ENCODE results near the gene STARD13. TPM values are rescaled to one million over a fixed set of nuclear protein-coding genes. Genes with fewer than 3 reads are reported as not detected.
A peak's percentile ranks its signal among the peaks of the same experiment; 100 is the strongest.

The STARD13 gene
- total RNA-seq, 4 donors from 2014 or later = 36.8 to 65.6 (median 46.0) TPM

GRCh38 chr13:33158816-33159215 lies 126.7 kb downstream of the STARD13 start:
- Histone ChIP-seq H3K27ac (no peak overlapping the region), H3K4me1 (no peaks in the 10 kb centered on the region), H3K36me3 (no peaks in the 10 kb centered on the region), H3K27me3 (no peaks in the 10 kb centered on the region), H3K4me3 (no peak overlapping the region), H3K9me3 (no peaks in the 10 kb centered on the region)
- TF ChIP-seq POLR2A (IDR thresholded peaks at IDR 0.05) (no peak), CTCF (IDR thresholded peaks at IDR 0.05) (no peak)
- DNase-seq = no peak
- intact Hi-C loops (cut with DNase I; ENCODE audit: low total_unique reads) = no loop called here

GRCh38 chr13:33158271-33158670 lies 127.3 kb downstream of the STARD13 start:
- Histone ChIP-seq H3K9me3 (no peaks in the 10 kb centered on the region), H3K4me3 (no peak overlapping the region), H3K36me3 (no peaks in the 10 kb centered on the region), H3K27ac (no peak overlapping the region), H3K4me1 (no peaks in the 10 kb centered on the region), H3K27me3 (no peaks in the 10 kb centered on the region)
- intact Hi-C loops (cut with DNase I; ENCODE audit: low total_unique reads) = no loop called here
- TF ChIP-seq CTCF (IDR thresholded peaks at IDR 0.05) = no peak
- no peak for TF ChIP-seq POLR2A (IDR thresholded peaks at IDR 0.05)
- no peak for DNase-seq

DNA sequence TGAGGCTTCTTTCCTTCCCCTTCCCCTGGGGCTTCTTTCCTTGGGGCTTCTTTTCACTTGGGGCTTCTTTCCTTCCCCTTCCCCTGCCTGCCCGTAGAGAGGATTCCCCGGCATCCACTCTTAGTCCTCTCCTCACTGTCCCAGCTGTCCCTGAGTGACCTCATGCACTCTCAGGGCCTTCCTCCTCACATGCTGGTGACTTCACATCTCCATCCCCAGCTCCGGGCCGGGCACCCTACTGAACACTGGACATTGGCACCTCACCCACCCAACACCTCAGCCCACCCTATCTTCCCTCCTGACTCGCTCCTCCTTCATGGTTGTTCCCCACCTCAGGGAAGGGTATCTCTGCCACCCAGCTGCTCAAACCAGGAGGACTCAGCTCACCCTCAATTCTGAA lies 130.6 kb downstream of the STARD13 start:
- TF ChIP-seq CTCF (IDR thresholded peaks at IDR 0.05) (no peak), POLR2A (IDR thresholded peaks at IDR 0.05) (no peak)
- Histone ChIP-seq H3K9me3 (no peaks in the 10 kb centered on the region), H3K27ac (peak overlapping the region in 1 of 2 donors; percentile 62), H3K36me3 (no peaks in the 10 kb centered on the region), H3K4me1 (no peaks in the 10 kb centered on the region), H3K4me3 (no peak overlapping the region), H3K27me3 (no peaks in the 10 kb centered on the region)
- no peak for DNase-seq
- intact Hi-C loops (cut with DNase I; ENCODE audit: low total_unique reads) = no loop called here

DNA sequence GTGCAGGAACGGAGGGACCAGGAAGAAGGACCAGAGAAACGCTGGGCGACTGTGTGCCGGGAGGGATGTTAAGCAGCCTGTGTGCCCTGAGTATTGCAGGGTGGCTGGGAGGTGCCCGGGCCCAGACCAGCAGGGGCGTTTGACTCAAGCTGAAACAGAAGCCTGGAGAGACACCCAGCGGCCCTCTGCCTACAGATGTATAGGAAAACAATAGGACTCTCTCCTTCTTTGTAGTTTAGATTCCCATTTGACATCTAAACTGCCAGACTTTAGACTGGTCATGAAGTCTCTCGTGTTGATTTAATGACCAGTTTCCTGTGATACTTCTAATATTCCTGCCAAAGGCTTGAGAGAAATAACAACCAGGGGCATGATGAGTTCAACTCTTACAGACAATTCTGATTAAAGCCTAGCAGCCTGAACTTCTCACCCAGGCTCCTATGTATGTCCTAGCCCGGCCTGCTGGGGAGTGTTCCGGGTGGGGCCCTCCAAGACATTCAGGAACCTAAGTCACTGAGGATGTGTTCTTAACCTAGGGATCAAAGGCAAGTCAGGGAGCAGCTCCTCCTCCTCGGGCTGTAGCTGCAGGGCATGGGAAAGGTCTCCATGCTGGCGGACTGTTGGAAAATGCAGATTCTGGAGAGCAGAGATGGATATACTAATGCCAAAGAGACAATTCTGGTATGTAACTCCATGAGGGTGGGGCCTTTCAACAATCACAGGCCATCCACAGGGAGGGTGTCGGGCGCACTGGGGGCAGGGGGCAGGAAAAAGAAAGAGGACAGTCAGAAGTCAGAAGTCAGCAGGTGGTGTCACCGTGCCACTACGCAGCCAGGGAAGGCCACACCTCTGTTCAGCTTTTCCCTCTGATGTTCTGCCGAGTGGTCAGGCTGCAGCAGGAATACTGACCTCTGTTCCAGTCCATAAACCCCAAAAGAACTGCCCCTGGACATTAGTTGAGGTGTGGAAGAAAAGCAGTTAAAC lies 131.8 kb downstream of the STARD13 start:
- Histone ChIP-seq H3K27me3 (no peaks in the 10 kb centered on the region), H3K27ac (peak overlapping the region; percentile 38 to 62), H3K4me3 (no peak overlapping the region), H3K36me3 (no peaks in the 10 kb centered on the region), H3K4me1 (no peaks in the 10 kb centered on the region), H3K9me3 (no peaks in the 10 kb centered on the region)
- intact Hi-C loops (cut with DNase I; ENCODE audit: low total_unique reads) = no loop called here
- DNase-seq = peak in 1 of 2 donors; percentile 47
- TF ChIP-seq POLR2A (IDR thresholded peaks at IDR 0.05) = no peak
- peak in 1 of 4 experiments; percentile 8 for TF ChIP-seq CTCF (IDR thresholded peaks at IDR 0.05)

DNA sequence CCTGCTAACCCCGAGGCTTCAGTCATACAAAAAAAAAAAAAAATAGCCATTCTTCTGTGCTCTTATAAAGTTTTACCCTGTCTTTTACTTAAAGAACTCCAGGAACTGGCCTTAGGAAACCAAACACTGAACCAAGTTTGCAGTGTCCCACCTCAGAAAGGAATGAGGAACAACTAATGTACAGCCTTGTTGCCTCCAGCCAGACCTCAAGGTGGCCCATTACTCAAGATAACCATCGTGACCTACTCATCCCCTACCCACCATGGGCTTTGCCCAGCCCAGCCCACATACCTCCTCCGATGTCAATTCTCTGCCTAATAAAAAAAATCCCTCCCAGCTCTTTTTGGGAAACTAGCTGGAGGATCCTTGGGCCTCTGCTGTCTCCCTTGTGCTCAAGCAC lies 133.2 kb downstream of the STARD13 start:
- intact Hi-C loops (cut with DNase I; ENCODE audit: low total_unique reads) = no loop called here
- Histone ChIP-seq H3K27me3 (no peaks in the 10 kb centered on the region), H3K36me3 (no peaks in the 10 kb centered on the region), H3K9me3 (no peaks in the 10 kb centered on the region), H3K4me3 (no peak overlapping the region), H3K4me1 (no peaks in the 10 kb centered on the region), H3K27ac (peak overlapping the region; percentile 13 to 62)
- DNase-seq = no peak
- no peak for TF ChIP-seq POLR2A (IDR thresholded peaks at IDR 0.05)
- TF ChIP-seq CTCF (IDR thresholded peaks at IDR 0.05) = no peak
